ENCODE results near the gene MPIG6B. TPM values are rescaled to one million over a fixed set of nuclear protein-coding genes. Genes with fewer than 3 reads are reported as not detected.

The MPIG6B gene
- total and polyA plus RNA-seq, 3 experiments from 2014 or later, result 0.08 TPM; not detected in 2

DNA sequence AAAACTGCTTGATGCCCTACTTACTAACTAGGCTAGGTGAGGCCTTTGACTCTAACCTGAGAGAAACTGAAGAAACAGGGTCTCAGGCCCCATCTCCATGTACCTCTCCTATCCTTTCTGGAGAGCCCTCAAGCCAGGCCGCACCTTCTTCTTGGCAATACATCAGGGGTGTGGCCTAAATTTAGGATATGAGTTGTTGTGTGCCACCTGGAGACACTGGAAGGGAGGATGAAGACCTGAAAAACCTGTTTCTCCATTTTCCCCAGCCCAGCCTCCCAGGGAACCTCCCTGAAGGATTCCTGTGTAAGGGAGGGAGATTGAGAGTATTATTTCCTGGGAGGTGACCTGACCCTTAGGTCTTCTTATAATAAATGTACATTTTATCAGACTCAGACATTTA is 4.9 kb upstream of the MPIG6B start:
- no peaks in the 10 kb centered on the region for H3K36me3 ChIP-seq (ENCODE audit: insufficient read depth, low read length)
- H3K27me3 Mint-ChIP-seq, result peaks cover 0 to 2% of the 10 kb centered on the region in 2 donors
- H3K27ac Mint-ChIP-seq, result no peak overlapping the region
- DNase-seq, result no peak
- H3K9me3 ChIP-seq (ENCODE audit: low read length), result no peaks in the 10 kb centered on the region
- H3K36me3 Mint-ChIP-seq, result no peaks in the 10 kb centered on the region
- H3K4me3 Mint-ChIP-seq, result no peak overlapping the region
- CTCF ChIA-PET, result no interaction called here
- H3K9me3 Mint-ChIP-seq, result no peaks in the 10 kb centered on the region
- no peak overlapping the region for H3K27ac ChIP-seq (ENCODE audit: low read depth, low read length)
- no peak overlapping the region for H3K4me3 ChIP-seq (ENCODE audit: low read length)
- POLR2A ChIA-PET, result no interaction called here
- no peaks in the 10 kb centered on the region for H3K27me3 ChIP-seq (ENCODE audit: insufficient read depth, low read length, poor library complexity, severe bottlenecking)
- peaks cover 0 to 2% (median under 1%) of the 10 kb centered on the region in 3 donors for H3K4me1 Mint-ChIP-seq
- H3K4me1 ChIP-seq (ENCODE audit: insufficient read depth, low read length), result no peaks in the 10 kb centered on the region

DNA sequence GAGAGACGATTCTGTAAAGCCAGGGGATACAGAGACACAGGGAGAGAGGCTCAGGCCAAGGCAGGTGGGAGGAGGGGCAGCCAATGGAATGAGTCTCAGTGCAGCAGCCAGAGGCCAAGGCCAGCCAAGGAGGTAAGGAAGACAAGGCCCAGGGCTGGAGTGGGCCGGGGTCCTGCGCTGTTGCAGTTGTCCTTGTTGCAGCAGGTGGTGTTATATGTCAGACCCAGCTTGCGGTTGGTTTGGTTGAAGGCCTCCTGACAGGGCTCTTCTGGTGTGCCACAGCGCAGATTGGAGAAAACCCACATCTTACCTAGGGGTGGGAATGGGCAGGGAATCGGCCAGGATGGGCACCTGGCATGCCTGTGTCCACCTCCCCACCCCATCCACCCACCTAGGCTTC is 4.2 kb upstream of the MPIG6B start:
- Mint-ChIP-seq H3K36me3 (no peaks in the 10 kb centered on the region), H3K27me3 (peaks cover 0 to 2% of the 10 kb centered on the region in 2 donors), H3K4me1 (peaks cover 0 to 5% (median 2%) of the 10 kb centered on the region in 3 donors), H3K4me3 (no peak overlapping the region), H3K9me3 (no peaks in the 10 kb centered on the region), H3K27ac (no peak overlapping the region)
- DNase-seq, result no peak
- no peaks in the 10 kb centered on the region for H3K27me3 ChIP-seq (ENCODE audit: insufficient read depth, low read length, poor library complexity, severe bottlenecking)
- H3K36me3 ChIP-seq (ENCODE audit: insufficient read depth, low read length), result no peaks in the 10 kb centered on the region
- H3K27ac ChIP-seq (ENCODE audit: low read depth, low read length), result no peak overlapping the region
- H3K4me3 ChIP-seq (ENCODE audit: low read length), result no peak overlapping the region
- H3K4me1 ChIP-seq (ENCODE audit: insufficient read depth, low read length), result no peaks in the 10 kb centered on the region
- POLR2A ChIA-PET, result no interaction called here
- H3K9me3 ChIP-seq (ENCODE audit: low read length), result no peaks in the 10 kb centered on the region
- CTCF ChIA-PET, result no interaction called here

DNA sequence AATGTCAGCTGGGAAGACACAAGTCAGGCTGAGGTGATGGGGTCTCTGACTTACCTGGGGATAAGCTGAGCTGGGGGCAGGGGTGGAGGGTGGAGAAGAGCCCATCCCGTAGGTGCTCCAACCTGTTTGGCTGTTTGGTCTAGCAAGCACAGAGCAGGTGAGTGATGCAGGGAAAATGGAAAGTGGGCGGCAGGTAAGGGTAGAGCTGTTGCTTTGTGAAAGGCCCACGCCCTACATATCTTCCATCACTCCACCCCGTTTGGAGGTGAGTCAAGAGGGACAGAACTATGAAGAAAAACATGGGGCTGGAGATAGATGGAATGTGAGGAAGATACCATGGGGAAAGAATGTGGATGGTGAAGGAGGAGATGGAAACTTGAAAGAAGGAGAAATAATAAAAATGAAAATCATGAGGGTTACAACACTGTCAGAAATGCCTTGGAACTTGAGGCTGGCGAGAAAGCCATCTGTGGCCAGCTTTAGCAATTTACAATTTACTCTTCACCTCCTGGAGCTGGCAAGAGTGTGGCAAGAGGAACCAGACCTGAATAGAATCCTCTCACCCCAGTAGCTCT is 2.9 kb upstream of the MPIG6B start:
- H3K36me3 Mint-ChIP-seq, result no peaks in the 10 kb centered on the region
- no peak overlapping the region for H3K27ac ChIP-seq (ENCODE audit: low read depth, low read length)
- POLR2A ChIA-PET, result no interaction called here
- H3K27me3 ChIP-seq (ENCODE audit: insufficient read depth, low read length, poor library complexity, severe bottlenecking), result no peaks in the 10 kb centered on the region
- no peaks in the 10 kb centered on the region for H3K4me1 ChIP-seq (ENCODE audit: insufficient read depth, low read length)
- no peak overlapping the region for H3K4me3 ChIP-seq (ENCODE audit: low read length)
- H3K9me3 Mint-ChIP-seq, result no peaks in the 10 kb centered on the region
- H3K9me3 ChIP-seq (ENCODE audit: low read length), result no peaks in the 10 kb centered on the region
- H3K4me1 Mint-ChIP-seq, result peaks cover 0 to 9% (median 2%) of the 10 kb centered on the region in 3 donors
- CTCF ChIA-PET, result interaction anchor here (0.9 kb wide), 1 partner anchor 140 kb away, joined by 3 read pairs; no protein-coding TSS in a partner anchor
- H3K4me3 Mint-ChIP-seq, result no peak overlapping the region
- no peak for DNase-seq
- peak overlapping the region in 1 of 8 donors; percentile 38 for H3K27ac Mint-ChIP-seq
- H3K27me3 Mint-ChIP-seq, result peaks cover 0 to 2% of the 10 kb centered on the region in 2 donors
- no peaks in the 10 kb centered on the region for H3K36me3 ChIP-seq (ENCODE audit: insufficient read depth, low read length)

DNA sequence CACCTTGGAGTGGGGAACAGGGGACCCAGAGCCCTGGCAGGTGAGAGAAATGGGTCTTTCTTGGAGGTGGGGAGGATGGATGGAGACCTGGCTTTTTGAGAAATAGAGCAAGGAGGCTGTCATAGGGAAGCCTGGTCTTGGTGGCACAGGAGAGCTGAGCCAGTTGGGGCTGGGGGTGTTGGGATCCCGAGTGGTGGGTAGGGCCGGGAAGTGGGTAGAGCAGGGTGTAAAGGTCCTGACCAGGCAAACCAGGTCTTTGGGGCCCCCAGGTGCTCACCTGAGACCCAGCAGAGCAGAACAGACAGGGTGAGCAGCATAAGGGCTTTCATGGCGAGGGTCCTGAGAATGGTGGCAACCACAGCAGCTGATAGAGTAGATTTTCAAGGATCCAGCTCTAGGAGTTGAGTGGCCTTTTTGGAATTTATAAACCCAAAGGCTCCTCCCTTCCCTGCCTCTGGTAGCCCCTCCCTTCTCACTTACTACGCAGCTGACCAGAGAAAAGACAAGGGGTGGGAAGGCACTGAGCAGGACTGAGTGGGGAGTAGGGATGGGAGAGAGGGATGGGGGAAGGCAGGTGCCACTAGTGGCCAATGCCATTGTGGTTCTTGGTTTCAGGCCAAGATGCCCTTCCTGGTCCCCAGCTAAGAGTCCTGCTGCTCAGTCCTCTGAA is 1.7 kb upstream of the MPIG6B start, which contains the start of gene LY6G6C:
LY6G6C (minus strand) TSS at position 396 of the 670 bp plus-strand sequence; CDS start at position 329, 67 bp downstream.
- Histone ChIP-seq H3K27me3 (ENCODE audit: insufficient read depth, low read length, poor library complexity, severe bottlenecking) (no peaks in the 10 kb centered on the region), H3K36me3 (ENCODE audit: insufficient read depth, low read length) (no peaks in the 10 kb centered on the region), H3K4me3 (ENCODE audit: low read length) (no peak within 1 kb of the TSS), H3K27ac (ENCODE audit: low read depth, low read length) (no peak within 1 kb of the TSS), H3K9me3 (ENCODE audit: low read length) (no peaks in the 10 kb centered on the region), H3K4me1 (ENCODE audit: insufficient read depth, low read length) (peaks cover 4% of the 10 kb centered on the region)
- peak in 1 of 5 donors; percentile 30 for DNase-seq
- peak within 1 kb of the TSS in 1 of 8 donors; percentile 80 for H3K27ac Mint-ChIP-seq
- peaks cover 0 to 2% of the 10 kb centered on the region in 2 donors for H3K27me3 Mint-ChIP-seq
- no peaks in the 10 kb centered on the region for H3K9me3 Mint-ChIP-seq
- ChIA-PET CTCF (no interaction called here), POLR2A (no interaction called here)
- peaks cover 4 to 9% (median 6%) of the 10 kb centered on the region in 3 donors for H3K4me1 Mint-ChIP-seq
- H3K36me3 Mint-ChIP-seq, result peaks cover 0 to 5% (median 0%) of the 10 kb centered on the region in 3 donors
- peak within 1 kb of the TSS in 1 of 7 donors; percentile 41 for H3K4me3 Mint-ChIP-seq

DNA sequence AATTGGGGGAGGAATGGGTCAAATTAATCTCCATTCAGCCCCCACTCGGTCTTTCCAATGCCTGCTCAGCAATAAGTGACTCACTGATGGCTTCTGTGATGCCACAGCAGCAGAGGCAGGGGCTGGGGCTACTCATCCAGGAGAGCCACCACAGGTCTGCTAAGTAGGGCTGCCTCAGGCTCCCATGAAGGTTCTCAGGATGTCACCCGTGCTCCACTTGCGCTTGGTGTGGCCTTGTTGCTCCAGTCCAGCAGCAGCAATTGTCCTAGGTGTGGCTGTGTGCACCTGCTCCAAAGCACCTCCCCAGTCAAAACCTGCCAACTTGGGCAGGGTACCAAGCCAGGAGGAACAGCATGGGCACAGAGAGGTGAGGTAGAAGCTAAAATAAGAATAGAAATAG is 1.0 kb upstream of the MPIG6B start:
- Mint-ChIP-seq H3K9me3 (no peaks in the 10 kb centered on the region), H3K27ac (peak overlapping the region in 1 of 8 donors; percentile 47), H3K4me1 (peaks cover 4 to 9% (median 6%) of the 10 kb centered on the region in 3 donors), H3K4me3 (no peak overlapping the region), H3K27me3 (peaks cover 0 to 2% of the 10 kb centered on the region in 2 donors), H3K36me3 (peaks cover 0 to 6% (median 2%) of the 10 kb centered on the region in 3 donors)
- Histone ChIP-seq H3K36me3 (ENCODE audit: insufficient read depth, low read length) (peaks cover under 1% of the 10 kb centered on the region), H3K9me3 (ENCODE audit: low read length) (no peaks in the 10 kb centered on the region), H3K27me3 (ENCODE audit: insufficient read depth, low read length, poor library complexity, severe bottlenecking) (no peaks in the 10 kb centered on the region), H3K27ac (ENCODE audit: low read depth, low read length) (no peak overlapping the region), H3K4me1 (ENCODE audit: insufficient read depth, low read length) (peaks cover 7% of the 10 kb centered on the region), H3K4me3 (ENCODE audit: low read length) (no peak overlapping the region)
- ChIA-PET POLR2A (no interaction called here), CTCF (no interaction called here)
- DNase-seq, result no peak

DNA sequence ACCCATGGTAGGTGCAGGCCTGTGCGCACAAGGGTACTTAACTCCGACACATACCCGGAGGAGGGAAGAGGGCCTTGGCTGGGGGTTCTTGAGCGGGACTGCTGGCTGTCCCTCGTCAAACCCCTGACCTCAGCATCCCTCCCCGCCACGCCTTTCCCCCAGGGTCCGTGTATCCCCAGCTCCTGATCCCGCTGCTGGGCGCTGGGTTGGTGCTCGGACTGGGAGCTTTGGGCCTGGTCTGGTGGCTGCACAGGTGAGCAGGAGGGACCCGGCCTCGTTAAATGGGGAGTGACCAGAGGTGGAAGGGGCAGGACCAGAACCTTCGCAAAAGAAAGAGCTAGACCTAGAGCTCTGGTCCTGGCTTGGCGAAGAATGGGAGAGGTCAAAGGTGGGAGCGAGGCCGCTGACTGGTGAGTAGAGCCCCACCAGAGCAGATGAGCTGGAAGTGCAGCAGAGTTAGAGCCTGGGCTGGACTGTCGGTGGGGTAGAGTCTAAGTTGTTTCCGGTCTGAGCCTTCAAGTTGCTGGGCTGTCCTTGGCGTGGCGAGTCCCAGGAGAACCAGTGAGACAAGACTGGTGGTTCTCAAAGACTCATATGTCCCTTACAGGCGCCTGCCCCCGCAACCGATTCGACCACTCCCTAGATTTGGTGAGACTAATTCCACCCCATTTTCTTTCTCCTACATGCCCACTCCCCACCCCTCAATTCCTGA is 963 bp downstream of the MPIG6B start:
- Histone ChIP-seq H3K27ac (ENCODE audit: low read depth, low read length) (no peak overlapping the region), H3K4me1 (ENCODE audit: insufficient read depth, low read length) (peaks cover 25% of the 10 kb centered on the region), H3K36me3 (ENCODE audit: insufficient read depth, low read length) (peaks cover 4% of the 10 kb centered on the region), H3K27me3 (ENCODE audit: insufficient read depth, low read length, poor library complexity, severe bottlenecking) (no peaks in the 10 kb centered on the region), H3K9me3 (ENCODE audit: low read length) (no peaks in the 10 kb centered on the region), H3K4me3 (ENCODE audit: low read length) (no peak overlapping the region)
- Mint-ChIP-seq H3K36me3 (peaks cover 0 to 10% (median 2%) of the 10 kb centered on the region in 3 donors), H3K4me3 (no peak overlapping the region), H3K27me3 (no peaks in the 10 kb centered on the region), H3K9me3 (no peaks in the 10 kb centered on the region), H3K27ac (peak overlapping the region in 2 of 8 donors; percentile 18 to 20), H3K4me1 (peaks cover 15 to 21% (median 18%) of the 10 kb centered on the region in 3 donors)
- DNase-seq, result no peak
- ChIA-PET POLR2A (interaction anchor here (0.7 kb wide), 1 partner anchor 67 kb away, joined by 4 read pairs; no protein-coding TSS in a partner anchor), CTCF (interaction anchor here (1.3 kb wide), 1 partner anchor 106 kb away, joined by 4 read pairs; no protein-coding TSS in a partner anchor)

DNA sequence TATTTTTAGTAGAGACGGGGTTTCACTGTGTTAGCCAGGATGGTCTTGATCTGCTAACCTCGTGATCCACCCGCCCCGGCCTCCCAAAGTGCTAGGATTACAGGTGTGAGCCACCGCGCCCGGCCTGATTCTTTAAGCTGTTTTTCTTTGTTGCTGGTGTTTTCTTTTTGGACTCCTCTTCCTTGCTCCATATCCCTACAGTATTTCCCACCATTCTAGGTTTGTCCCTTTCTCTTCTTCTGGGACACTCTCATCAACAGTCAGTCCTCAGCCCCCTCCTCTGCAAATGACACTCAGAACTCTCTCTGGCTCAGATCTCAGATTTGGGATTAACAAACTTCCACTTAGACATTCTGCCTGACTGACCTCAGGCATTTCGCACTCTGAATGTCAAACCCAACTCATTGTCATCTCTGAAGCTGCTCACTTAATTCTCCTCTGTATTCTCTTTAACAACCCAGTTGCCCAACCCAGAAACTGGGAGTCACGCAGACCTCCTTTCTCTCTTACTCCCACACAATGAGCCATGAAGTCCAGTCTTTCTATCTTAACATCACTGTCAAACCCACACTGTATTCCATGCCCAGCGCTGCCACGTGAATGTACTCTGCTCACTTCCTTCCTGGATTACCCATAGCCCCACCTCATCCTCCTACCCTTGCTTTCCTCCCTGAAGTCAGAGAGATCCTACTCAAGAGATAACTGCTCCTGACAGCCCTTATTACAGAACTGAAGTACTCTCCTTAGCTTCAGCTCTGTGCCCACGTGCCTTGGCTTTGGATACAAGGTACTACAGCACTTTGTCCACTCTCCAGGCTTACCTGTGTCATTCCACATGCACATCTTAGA is 2.6 kb downstream of the MPIG6B start:
- ChIA-PET POLR2A (interaction anchor here (0.9 to 1.4 kb wide), 2 partner anchors 9 to 21 kb away, joined by 3 to 6 read pairs; no protein-coding TSS in a partner anchor), CTCF (interaction anchor here (0.9 to 1.4 kb wide), 2 partner anchors 12 to 44 kb away, joined by 3 to 5 read pairs; no protein-coding TSS in a partner anchor)
- Mint-ChIP-seq H3K27ac (peak overlapping the region in 5 of 8 donors; percentile 0 to 43 (median 19)), H3K9me3 (no peaks in the 10 kb centered on the region), H3K4me1 (peaks cover 24 to 35% (median 28%) of the 10 kb centered on the region in 3 donors), H3K4me3 (peak overlapping the region in 1 of 7 donors; percentile 18), H3K27me3 (no peaks in the 10 kb centered on the region), H3K36me3 (peaks cover 0 to 23% (median 5%) of the 10 kb centered on the region in 3 donors)
- Histone ChIP-seq H3K27me3 (ENCODE audit: insufficient read depth, low read length, poor library complexity, severe bottlenecking) (no peaks in the 10 kb centered on the region), H3K4me3 (ENCODE audit: low read length) (no peak overlapping the region), H3K36me3 (ENCODE audit: insufficient read depth, low read length) (peaks cover 4% of the 10 kb centered on the region), H3K4me1 (ENCODE audit: insufficient read depth, low read length) (peaks cover 34% of the 10 kb centered on the region), H3K9me3 (ENCODE audit: low read length) (no peaks in the 10 kb centered on the region), H3K27ac (ENCODE audit: low read depth, low read length) (no peak overlapping the region)
- DNase-seq, result no peak
